Measurements from ENCODE around the gene CCDC106. TPM values are rescaled to one million over a fixed set of nuclear protein-coding genes. Genes with fewer than 3 reads are reported as not detected.

The CCDC106 gene
- total RNA-seq, 2 donors from 2014 or later, result 2.6 to 4.8 TPM

- TF ChIP-seq CTCF (IDR thresholded peaks at IDR 0.05), result no peak
- Histone ChIP-seq H3K4me3 (peak overlapping the region; percentile 61), H3K27ac (peak overlapping the region; percentile 96), H3K9me3 (no peaks in the 10 kb centered on the region), H3K9ac (ENCODE audit: low read depth in 2 of 2, low read length in 2 of 2) (peak overlapping the region; percentile 79 to 84), H3K4me1 (no peaks in the 10 kb centered on the region), H3K36me3 (no peaks in the 10 kb centered on the region), H3K27me3 (no peaks in the 10 kb centered on the region)
- intact Hi-C loops (cut with DNase I), result no loop called here
- peak; percentile 28 for DNase-seq
Measured at GRCh38 chr19:55601084-55601483, 46.9 kb upstream of the CCDC106 start.

GRCh38 chr19:55602104-55603001 lies 45.7 kb upstream of the CCDC106 start:
- H3K27me3 ChIP-seq, result no peaks in the 10 kb centered on the region
- no peaks in the 10 kb centered on the region for H3K9me3 ChIP-seq
- H3K4me3 ChIP-seq, result no peak overlapping the region
- H3K27ac ChIP-seq, result no peak overlapping the region
- H3K36me3 ChIP-seq, result no peaks in the 10 kb centered on the region
- peaks cover 7% of the 10 kb centered on the region for H3K4me1 ChIP-seq
- TF ChIP-seq CTCF (IDR thresholded peaks at IDR 0.05), result no peak
- no peak for DNase-seq
- no peak overlapping the region for H3K9ac ChIP-seq (ENCODE audit: low read depth in 2 of 2, low read length in 2 of 2)
- intact Hi-C loops (cut with DNase I), result no loop called here

DNA sequence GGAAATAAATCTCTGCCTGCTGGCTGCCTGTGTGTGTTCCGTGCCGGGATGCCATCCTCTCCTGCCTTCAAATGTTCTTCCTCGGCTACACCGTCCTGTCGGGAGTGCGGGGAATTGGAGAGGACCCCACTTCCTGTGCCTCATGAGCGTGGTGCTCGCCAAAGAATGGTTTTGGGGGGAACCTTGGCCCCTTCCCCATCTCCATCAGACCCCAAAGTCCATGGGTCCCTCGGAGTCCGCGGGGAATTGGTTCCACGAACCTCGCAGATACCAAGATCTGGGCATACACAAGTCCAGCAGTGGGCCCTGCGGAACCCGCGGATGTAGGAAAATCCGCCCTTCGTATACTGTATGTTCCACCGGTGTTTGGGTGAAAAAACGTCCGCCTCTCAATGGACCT lies 44.9 kb upstream of the CCDC106 start:
- no peak for TF ChIP-seq CTCF (IDR thresholded peaks at IDR 0.05)
- DNase-seq, result no peak
- intact Hi-C loops (cut with DNase I), result no loop called here

DNA sequence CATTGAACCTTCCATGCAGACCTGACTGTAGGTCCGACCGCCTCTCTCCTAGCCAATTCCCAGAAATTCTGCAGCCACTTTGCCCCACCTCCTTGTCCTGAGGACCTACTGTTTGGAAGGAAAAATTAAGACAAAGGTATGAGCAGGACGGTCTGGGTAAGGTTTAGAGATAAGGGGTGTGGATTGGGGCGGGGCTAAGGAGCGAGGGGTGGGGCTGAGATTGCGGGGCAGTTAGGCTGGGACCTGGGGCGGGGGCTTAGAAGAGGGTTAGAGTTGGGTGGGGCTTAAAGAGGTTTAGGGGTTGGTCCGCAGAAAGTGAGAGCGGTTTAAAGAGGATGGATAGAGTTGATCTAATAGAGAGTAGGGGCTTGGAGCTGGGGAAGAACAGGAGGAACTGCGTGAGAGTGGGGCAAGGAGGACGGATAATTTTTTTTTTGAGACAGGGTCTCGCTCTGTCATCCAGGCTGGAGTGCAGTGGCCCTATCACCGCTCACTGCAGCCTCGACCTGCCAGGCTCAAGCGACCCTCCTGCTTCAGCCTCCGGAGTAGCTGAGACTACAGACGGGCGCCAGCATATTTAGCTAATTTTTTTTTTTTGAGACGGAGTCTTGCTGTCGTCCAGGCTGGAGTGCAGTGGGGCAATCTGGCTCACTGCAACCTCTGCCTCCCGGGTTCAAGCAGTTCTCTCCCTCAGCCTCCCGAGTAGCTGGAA lies 44.3 kb upstream of the CCDC106 start:
- Histone ChIP-seq H3K4me3 (no peak overlapping the region), H3K27me3 (no peaks in the 10 kb centered on the region), H3K9ac (ENCODE audit: low read depth in 2 of 2, low read length in 2 of 2) (no peak overlapping the region), H3K27ac (peak overlapping the region; percentile 96), H3K4me1 (peaks cover 7% of the 10 kb centered on the region), H3K9me3 (no peaks in the 10 kb centered on the region), H3K36me3 (no peaks in the 10 kb centered on the region)
- DNase-seq, result peak; percentile 60
- TF ChIP-seq CTCF (IDR thresholded peaks at IDR 0.05), result no peak
- intact Hi-C loops (cut with DNase I), result no loop called here

More for the DNA sequence above, 44.9 kb upstream of the CCDC106 start:
- H3K27ac ChIP-seq, result no peak overlapping the region
- H3K36me3 ChIP-seq, result no peaks in the 10 kb centered on the region
- no peak overlapping the region for H3K9ac ChIP-seq (ENCODE audit: low read depth in 2 of 2, low read length in 2 of 2)
- H3K4me3 ChIP-seq, result no peak overlapping the region
- no peaks in the 10 kb centered on the region for H3K9me3 ChIP-seq
- no peaks in the 10 kb centered on the region for H3K27me3 ChIP-seq
- H3K4me1 ChIP-seq, result peaks cover 7% of the 10 kb centered on the region

DNA sequence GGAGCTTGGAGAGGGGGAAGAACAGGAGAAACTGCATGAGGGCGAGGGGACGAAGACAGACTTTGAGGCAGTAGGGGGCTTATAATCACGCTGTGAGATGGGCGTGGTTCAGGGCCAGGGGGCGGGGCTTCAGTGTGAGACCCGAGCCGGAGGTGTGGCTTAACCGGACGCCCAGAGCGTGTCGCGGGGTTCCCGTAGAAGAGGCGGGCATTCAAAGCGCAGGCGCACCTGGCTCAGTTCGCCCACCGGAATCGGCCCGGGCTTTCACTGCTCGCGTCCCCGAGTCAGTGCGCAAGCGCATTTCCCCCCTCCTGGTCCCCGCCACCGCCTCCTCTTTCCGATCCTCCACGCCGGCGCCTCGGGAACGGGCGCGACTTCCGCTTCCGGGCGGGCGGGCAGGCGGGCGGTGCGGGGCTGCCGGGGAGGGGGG lies 42.8 kb upstream of the CCDC106 start:
- H3K9me3 ChIP-seq, result no peaks in the 10 kb centered on the region
- peak overlapping the region; percentile 96 for H3K27ac ChIP-seq
- peak overlapping the region; percentile 76 for H3K4me3 ChIP-seq
- DNase-seq, result peak; percentile 97
- peak overlapping the region; percentile 69 to 95 for H3K9ac ChIP-seq (ENCODE audit: low read depth in 2 of 2, low read length in 2 of 2)
- peaks cover 7% of the 10 kb centered on the region for H3K4me1 ChIP-seq
- intact Hi-C loops (cut with DNase I), result loop anchor here (5.0 kb wide), 1 partner anchor 88 kb away; no protein-coding TSS in a partner anchor
- no peaks in the 10 kb centered on the region for H3K27me3 ChIP-seq
- TF ChIP-seq CTCF (IDR thresholded peaks at IDR 0.05), result no peak
- H3K36me3 ChIP-seq, result no peaks in the 10 kb centered on the region
